CD4-positive, alpha-beta T cell treated with Interferon alpha-2 for 1 hour (primary cell): Measurements from ENCODE around the gene PRRC2C.
"Not testable (repeated sequence)": the region's sequence is repeated elsewhere in the genome, so short reads cannot be mapped to it uniquely, and the experiment has no call there.

ENCODE experiments used
- DNase-seq, 2 donors: peaks; one replicate each; pipeline ENCODE4 v3.0.0-alpha.2; 2020 to 2022

Gene PRRC2C

DNA sequence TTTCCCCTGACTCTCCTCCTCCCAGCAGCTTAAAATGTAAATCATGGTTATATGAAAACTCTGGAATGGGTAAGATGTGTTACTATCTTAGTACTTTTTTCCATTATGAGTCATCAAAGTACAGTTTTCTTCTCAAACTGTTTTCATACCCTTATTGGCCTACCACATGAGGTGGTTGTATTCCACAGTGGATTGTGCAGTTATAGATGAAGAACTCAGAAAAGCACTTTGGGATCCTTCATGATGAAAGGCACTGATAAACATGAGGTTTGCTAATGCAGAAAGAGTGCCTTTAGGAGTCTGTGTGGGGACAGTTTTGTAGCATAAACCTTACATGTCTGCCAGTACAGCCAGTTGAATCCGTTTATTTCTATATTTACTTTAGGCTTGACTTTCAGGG, 104.7 kb downstream of the PRRC2C start:
- DNase-seq, result no peak

DNA sequence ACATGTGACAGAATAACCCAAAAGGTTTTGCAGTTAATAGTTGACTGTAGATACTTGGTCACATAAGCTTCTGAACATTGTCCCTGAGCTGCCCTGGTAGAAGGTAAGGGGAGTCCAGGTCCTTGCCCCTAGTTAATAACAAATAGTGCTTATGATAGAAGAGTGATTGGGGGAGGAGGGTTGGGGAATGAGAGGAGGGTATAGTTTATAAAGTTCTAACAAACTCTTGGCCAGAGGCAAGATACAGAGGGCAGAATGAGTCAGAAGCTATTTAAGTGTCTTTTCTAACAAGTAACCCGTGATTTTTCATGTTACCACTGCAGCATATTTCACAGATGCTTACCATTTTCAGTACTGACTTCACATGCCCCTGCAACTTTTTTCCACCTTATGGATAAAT, 110.0 kb downstream of the PRRC2C start:
- no peak for DNase-seq

DNA sequence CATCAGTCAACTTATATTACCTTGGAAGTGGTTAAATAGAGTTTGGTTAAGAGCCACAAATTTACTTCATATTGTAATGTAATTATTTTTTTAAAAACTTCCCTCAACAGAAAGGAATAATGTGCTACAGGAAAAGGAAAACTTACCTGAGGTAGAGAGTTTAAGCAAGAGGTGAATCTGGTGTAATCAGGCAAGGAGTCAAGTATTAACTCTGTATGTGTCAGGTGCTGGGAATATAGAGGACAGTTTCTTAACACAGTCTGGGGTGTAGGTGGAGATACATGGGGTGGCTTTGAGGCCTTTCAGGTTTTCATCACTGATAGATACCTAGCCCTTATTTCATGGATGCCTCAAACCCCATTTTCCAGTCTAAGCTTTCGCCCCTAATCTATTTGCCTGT, 110.8 kb downstream of the PRRC2C start:
- no peak for DNase-seq

DNA sequence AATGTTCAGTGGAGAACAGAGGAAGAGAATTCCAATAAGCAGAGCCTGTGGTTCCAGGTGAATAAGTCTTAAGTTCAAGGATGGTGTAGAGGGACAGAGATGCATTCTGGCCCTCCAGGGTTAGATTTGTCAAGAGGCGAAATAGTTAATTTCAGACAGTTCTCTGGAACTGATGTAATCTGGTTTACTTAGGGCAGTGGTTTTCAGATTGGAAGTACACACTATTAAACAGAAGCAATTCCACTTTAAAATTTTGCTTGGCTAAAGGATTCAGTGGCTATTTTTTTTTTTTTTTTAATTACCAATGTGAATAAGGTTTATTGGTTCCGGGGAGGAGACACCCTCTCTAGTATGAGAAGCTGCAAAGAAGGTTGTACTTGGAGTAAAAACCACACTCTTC, 111.4 kb downstream of the PRRC2C start:
- no peak for DNase-seq

DNA sequence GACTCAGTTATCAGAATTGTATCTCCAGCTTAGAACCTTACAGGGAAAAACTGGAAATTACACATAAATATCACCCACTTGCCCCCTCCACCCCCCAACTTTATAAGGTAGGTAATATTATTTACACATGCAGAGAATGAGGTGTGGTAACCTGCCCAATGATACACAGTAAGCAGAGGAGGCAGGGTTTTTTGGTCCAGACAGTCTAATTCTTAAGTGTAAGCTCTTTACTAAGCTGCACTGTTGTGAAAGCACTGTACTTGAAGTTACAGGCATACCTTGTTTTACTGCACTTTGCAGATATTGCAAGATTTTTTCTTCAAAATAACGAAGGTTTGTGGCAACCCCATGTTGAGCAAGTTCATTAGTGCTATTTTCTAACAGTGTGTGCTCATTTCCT, 111.9 kb downstream of the PRRC2C start:
- no peak for DNase-seq

DNA sequence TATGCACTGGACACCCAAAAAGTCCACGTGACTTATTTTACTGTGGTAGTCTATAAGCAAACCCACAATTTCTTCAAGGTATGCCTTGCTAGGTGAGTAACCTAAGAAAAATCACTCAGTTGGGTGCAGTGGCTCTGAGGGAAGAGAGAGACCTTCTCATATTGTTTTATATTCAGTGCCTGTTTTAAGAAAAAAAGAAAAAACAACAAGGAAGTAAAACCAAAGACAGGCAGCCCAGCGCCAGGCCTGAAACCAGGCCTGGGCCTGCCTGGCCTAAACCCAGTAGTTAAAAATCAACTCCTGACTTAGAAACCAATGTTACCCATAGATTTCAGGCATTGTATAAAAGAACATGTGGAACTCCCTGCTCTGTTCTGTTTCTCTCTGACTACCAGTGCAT, 115.0 kb downstream of the PRRC2C start:
- not testable (repeated sequence) for DNase-seq

DNA sequence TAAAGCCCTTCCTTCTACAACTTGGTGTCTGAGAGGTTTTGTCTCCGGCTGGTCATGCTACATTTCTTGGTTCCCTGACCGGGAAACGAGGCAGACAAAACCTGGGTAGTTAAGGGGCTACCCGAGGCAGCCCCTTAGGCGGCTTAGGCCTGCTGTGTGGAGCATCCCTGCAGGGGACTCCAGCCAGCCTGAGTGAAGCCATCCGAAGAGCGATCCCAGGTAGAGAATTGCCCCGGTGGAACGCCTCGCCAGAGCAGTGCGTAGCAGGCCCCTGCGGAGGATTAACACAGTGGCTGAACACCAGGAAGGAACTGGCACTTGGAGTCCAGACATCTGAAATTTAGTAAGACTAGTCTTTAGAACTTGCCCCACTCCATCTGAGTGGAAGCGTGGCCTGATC, 115.5 kb downstream of the PRRC2C start:
- no peak for DNase-seq

DNA sequence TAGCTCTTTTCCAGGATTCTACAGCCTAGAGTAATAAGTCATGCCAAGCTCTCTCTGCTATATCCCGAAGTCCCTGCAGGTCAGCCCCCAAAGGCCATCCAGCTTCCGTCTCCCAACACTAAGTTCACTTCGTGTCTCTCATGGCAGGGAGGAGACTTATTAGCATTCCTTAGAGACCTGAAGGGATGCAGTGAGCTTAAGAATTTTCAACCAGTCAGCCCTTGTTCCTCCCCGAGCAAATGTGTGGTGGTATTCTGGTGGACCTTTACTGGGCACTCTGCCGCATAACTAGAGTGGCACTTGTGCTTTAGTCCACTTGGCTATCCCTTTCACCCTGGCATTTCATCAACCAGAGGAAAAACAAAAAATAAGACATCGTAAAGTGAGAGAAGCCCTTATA, 117.7 kb downstream of the PRRC2C start:
- DNase-seq, result not testable (repeated sequence)

DNA sequence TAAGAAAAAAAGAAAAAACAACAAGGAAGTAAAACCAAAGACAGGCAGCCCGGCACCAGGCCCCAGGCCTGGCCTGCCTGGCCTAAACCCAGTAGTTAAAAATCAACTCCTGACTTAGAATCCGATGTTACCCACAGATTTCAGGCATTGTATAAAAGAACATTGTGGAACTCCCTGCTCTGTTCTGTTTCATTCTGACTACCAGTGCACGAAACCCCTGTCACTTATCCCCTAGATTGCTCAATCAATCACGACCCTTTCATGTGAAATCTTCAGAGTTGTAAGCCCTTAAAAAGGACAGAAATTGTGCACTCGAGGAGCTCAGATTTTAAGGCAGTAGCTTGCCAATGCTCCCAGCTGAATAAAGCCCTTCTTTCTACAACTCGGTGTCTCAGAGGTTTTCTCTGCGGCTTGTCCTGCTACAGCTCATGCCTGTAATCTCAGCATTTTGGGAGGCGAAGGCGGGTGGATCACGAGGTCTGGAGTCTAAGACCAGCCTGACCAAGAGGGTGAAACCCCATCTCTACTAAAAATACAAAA, 121.1 kb downstream of the PRRC2C start:
- DNase-seq, result no peak

DNA sequence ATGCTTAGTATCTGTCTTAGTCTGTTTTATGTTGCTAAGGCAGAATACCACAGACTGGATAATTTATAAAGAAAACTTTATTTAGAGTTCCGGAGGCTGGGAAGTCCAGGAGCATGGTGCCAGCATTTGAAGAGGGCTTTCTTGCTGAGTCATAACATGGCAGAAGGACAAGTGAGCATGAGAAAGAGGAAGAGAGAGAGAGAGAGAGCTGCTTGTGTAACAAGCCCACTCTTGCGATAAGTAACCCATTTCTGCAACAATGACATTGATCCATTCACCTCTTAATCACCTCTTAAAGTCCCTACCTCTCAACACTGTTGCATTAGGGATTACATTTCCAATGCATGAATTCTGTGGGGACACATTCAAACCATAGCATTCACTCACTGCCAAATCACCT, 125.1 kb downstream of the PRRC2C start:
- DNase-seq, result no peak

DNA sequence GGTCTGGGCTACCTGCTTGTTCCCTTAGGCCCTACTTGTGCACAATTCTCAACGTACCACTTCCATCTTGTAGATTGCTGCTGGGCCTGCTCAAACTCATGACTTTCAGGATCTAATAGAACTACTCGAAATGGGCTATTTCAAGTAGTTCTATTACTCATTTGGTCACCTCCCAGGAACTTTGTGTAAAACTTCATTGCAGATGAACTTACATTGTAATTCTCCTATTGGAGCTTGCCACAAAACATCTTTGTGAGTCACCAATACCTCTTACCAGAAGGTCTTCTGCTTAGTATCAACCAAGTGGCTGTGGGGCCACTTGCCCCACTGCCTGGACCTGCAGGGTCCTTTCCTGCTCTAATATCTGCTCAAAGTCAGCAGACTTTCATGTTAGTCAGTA, 126.0 kb downstream of the PRRC2C start:
- no peak for DNase-seq

DNA sequence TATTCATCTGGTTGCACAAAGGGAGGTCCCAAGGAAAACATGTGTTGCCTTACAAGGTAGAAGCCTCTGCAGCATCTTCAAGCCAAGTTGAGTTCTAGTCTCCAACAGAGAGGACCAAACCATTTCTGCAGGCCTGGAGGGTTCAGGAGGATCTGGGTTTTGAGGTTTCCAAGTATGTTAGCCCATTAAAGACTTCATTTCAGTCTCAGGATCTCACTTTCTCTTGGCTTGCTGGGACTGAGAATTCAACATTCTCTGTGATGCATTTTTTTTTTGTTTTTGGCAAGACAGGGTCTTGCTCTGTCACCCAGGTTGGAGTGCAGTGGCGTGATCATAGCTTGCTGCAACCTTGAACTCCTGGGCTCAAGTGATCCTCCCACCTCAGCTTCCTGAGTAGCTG, 128.0 kb downstream of the PRRC2C start:
- DNase-seq, result no peak

DNA sequence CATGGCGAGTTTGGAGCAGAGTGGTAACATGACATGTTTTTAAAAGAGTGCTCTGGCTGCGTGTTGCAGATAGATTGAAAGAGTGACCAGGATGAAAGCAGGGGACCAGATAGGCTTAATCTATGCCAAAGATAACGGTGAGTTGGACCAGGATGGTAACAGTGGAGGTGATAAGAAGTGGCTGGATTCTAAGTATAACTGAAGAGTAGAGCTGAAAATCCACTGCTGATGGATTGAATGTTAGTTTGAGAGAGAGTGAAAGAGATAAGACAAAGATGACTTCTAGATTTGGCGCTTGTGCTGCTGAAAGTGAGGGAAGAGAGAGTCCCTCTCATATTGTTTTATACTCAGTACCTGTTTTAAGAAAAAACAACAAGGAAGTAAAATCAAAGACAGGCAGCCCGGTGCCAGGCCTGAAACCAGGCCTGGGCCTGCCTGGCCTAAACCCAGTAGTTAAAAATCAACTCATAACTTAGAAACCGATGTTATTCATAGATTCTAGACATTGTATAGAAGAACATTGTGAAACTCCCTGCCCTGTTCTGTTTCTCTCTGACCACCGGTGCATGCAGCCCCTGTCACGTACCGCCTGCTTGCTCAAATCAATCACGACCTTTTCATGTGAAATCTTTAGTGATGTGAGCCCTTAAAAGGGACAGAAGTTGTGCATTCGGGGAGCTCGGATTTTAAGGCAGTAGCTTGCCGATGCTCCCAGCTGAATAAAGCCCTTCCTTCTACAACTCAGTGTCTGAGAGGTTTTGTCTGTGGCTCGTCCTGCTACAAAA, 130.0 kb downstream of the PRRC2C start:
- not testable (repeated sequence) for DNase-seq

DNA sequence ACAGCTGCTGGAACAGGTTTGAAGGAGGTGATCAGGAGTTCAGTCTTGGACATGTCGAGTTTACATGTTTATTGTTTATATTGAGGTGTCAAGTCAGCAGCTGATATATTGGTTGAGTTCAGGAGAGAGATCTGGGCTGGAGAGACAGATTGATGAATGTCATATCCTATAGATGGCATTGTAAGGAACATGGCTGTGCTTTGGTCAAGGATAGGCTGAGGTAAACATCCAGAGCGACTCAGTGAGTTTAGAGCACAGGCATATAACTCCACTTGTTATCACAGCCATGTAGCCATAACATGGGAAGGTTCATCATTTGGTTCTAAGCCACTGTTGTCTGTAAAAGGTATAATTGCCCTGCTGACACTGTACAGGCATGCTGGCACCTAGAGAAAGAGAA, 131.3 kb downstream of the PRRC2C start:
- DNase-seq, result no peak

DNA sequence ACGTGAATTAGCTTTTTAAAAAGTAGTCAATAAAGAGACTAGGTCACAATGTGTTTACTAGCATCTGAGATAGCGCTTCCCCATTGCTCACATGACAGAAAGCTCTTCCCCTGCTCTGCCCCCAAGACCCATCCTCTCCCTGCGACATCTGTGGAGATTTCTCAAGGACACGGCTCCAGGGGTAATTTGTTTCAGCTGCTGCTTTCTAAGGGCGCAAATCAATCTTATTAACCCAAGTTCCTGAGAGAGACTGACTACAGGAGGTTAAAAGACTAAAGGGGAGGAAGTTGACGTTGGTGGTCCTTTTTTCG, 136.8 kb downstream of the PRRC2C start, which contains the start of gene MYOCOS:
Gene MYOCOS, plus strand, starts transcription at position 92 of the 311 bp plus-strand sequence. CDS start 1,641 bp downstream, outside the sequence.
- no peak for DNase-seq

DNA sequence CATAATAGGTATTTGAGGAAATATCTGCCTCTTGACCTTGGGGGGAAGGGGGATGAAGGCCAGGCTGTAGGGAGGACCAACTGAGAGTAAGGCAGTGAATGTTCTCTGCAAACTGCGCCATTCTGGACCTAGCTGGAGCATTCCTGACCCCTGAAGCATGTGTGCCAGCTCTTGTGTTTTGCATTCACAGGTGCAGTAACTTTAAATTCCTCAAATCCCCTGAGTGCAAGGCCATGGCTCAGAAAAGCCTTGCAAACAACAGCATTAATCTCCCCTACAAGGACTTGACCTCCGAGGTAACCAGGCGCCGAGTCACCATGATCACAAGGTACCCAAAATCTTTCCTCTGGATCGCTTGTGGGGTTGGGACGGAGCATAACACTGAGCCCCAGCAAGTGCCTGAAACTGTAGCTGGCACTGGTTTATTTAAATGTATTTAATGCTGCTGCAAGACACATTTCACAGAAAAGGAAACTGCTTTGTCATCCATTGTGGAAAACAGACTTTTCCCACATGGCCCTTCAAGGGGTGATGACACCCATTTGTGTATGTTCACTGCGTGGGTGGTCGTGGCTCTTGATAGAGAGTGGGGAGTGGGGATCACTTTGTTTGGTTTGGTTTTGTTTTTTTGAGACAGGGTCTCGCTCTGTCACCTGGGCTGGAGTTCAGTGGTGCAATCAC, 138.5 kb downstream of the PRRC2C start:
- DNase-seq, result no peak

DNA sequence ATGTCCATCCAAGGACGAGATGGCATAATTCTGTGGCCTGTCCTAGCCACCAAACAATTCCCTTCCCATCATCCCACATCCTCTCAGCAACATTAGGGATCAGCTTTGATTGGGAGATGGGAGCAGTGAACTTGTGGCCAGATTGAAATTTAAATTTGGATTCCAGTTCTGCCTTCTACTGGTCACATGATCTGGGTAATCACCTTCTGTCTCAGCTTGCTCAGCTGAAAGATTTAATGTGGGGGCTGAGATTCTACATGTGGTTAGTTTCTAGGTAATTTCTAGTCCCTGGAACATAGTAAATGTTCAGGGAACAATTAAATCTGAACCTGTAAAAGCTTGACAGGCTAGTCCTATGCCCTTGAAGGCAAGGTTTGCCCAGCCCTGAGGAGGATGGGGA, 139.9 kb downstream of the PRRC2C start:
- DNase-seq, result no peak

DNA sequence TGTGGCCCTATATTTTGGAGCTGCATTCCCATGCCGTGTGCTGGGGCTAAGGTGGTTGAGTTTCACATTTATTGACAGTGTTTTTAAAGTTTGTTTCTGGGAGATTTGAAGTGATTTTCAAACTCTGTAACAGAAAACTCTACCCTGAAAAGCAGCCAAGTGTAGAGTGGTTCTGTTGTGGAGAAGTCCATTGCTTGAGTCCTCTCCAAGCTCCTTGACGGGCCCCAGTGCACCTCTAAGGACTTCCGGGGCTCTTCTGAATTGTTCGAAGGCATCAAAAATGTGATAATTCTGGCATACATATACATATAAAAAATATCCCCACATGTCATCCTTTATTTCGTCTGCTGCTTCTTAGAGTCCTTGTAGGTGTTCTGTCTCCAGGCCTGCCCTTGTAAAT, 141.7 kb downstream of the PRRC2C start:
- DNase-seq, result no peak

DNA sequence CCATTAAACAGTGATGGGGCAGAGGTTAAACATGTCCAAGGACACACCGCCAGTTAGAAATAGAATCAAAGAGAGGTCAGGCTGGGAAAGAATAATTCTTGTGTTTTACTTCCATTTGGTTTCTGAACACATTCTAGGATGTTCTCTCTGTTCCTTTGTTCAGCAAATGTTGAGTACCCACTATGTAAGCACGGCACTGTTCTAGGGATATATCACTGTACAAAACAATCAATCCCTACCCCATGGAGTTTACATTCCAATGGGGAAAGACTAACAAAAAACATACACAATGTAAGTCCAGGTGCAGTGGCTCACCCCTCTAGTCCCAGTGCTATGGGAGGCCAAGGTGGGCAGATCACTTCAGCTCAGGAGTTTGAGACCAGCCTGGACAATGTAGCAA, 142.9 kb downstream of the PRRC2C start:
- no peak for DNase-seq

DNA sequence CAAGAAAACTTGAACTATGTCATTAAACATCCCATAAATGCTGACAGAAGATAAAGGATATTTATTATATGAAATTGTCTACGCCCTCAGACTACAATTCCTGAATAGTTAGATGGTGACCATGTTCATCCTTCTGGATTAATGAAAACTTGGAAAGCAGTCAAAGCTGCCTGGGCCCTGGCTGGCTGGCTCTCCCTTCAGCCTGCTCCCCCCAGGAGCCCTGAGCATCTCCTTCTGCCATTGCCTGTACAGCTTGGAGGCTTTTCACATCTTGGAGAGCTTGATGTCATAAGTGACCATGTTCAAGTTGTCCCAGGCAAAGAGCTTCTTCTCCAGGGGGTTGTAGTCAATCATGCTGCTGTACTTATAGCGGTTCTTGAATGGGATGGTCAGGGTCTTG, 150.3 kb downstream of the PRRC2C start:
- no peak for DNase-seq

DNA sequence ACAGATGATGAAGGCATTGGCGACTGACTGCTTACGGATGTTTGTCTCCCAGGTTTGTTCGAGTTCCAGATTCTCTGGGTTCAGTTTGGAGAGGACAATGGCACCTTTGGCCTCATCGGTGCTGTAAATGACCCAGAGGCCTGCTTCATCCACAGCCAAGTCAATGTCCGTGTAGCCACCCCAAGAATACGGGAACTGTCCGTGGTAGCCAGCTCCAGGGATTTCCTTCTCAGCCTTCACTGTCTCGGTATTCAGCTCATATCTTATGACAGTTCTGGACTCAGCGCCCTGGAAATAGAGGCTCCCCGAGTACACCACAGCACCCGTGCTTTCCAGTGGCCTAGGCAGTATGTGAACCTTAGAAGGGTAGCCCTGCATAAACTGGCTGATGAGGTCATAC, 150.8 kb downstream of the PRRC2C start:
- no peak for DNase-seq

DNA sequence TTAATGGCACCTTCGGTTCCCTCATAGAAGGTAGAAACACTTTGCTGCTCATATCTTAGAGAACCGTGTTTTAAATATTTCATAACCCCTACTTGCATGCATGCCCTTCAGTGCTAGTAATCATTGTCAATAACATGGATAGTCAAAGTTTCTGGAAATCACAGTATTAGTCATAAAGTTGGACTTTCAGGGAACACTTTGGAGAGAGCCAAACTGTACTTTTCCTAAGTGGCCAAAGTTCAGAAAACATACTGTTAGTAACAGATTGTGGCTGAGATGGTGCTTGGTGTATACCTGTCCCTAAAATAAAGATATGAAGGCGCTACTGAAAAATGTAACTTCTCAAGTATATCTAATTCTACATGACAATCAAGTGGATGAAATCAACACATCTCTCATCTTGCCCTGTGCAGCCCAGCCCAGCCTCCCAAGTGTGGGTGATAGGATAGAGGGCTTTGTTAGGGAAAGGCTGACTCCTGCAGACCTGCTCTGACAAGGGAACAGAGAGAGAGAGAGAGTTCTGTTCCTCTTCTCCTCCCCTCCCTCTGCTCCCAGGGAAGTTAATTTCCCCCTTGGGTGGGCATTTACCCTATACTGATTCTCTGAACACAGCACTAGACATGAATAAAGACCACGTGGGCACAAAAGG, 152.7 kb downstream of the PRRC2C start:
- DNase-seq, result no peak

DNA sequence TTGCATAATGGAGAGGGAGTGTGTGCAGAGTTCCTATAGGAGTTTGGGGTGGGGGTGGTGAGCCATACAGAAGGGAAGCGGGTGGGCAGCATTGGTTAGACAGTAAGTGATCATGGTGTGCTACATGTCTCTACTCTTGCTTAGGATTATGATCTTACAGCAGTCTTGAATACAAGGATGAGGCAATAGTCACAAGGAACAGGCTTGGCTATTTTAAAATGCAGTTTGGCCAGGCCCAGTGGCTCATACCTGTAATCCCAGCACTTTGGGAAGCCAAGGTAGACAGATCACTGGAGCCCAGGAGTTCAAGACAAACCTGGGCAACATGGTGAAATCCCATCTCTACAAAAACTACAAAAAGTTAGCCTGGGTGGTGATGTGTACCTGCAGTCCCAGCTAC, 154.9 kb downstream of the PRRC2C start:
- DNase-seq, result no peak
